Measurements from ENCODE around the gene CDO1.

DNA sequence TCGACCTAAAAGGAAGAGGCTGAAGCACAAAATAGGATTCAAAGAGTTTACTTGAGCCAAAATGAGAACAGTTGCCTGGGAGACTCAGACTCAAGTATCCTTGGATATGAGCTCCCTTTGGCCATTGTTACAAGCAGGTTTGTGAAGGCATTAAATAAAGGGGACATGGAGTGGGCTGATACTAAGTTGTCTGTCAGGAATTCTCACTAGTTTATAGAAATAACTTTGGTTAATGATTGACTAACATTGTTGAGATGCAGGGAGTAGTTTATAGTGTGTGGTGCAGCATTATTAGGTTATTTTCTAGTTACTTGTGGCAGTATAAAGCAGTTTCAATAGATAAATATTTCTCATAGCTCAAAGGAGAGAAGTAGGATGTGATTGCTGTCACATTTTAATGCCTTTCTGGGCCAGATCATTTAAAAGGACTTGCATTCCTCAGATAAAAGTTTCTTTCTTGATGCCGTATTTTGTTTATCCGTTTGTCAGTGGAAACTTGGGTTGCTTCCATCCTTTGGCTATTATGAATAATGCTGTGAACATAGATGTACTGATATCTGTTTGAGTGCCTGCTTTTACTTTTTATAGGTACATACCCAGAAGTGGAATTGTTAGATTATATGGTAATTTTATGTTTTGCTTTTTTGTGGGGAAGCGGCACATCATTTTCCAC is 34.4 kb upstream of the CDO1 start:
- TF ChIP-seq, protein P1, sequence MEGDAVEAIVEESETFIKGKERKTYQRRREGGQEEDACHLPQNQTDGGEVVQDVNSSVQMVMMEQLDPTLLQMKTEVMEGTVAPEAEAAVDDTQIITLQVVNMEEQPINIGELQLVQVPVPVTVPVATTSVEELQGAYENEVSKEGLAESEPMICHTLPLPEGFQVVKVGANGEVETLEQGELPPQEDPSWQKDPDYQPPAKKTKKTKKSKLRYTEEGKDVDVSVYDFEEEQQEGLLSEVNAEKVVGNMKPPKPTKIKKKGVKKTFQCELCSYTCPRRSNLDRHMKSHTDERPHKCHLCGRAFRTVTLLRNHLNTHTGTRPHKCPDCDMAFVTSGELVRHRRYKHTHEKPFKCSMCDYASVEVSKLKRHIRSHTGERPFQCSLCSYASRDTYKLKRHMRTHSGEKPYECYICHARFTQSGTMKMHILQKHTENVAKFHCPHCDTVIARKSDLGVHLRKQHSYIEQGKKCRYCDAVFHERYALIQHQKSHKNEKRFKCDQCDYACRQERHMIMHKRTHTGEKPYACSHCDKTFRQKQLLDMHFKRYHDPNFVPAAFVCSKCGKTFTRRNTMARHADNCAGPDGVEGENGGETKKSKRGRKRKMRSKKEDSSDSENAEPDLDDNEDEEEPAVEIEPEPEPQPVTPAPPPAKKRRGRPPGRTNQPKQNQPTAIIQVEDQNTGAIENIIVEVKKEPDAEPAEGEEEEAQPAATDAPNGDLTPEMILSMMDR (IDR thresholded peaks at IDR 0.05), result no peak
- TF ChIP-seq POLR2AphosphoS5 (IDR thresholded peaks at IDR 0.05), result peak; percentile 19
